HAP-1 (cell line): ENCODE results near the gene MCRS1.

Experiments used
- DNase-seq, 2 experiments: peaks; one replicate each; pipeline ENCODE4 v3.0.0-alpha.2; 2016 to 2020; ENCODE audit warnings: low spot score in 2 of 2
- H3K27me3 ChIP-seq: fragments of 250-450 bp; sonication (Bioruptor Pico); 2 replicates; pipeline ENCODE4 v1.5.1; 2020; ENCODE audit warnings: low read depth, mild to moderate bottlenecking, moderate library complexity
- H3K36me3 ChIP-seq: fragments of 250-450 bp; sonication (Bioruptor Pico); replicated peaks from 2 replicates; pipeline ENCODE4 v1.5.1; 2020; ENCODE audit warnings: mild to moderate bottlenecking
- H3K4me1 ChIP-seq: fragments of 250-450 bp; sonication (Bioruptor Pico); 2 replicates; pipeline ENCODE4 v1.5.1; 2020; ENCODE audit warnings: mild to moderate bottlenecking
- H3K4me3 ChIP-seq: fragments of 250-450 bp; sonication (Bioruptor Pico); 2 replicates; pipeline ENCODE4 v1.5.1; 2020; ENCODE audit warnings: mild to moderate bottlenecking, moderate library complexity
- H3K9me3 ChIP-seq: fragments of 250-450 bp; sonication (Bioruptor Pico); 2 replicates; pipeline ENCODE4 v1.5.1; 2020; ENCODE audit warnings: mild to moderate bottlenecking, moderate library complexity
- in situ Hi-C: fragments of 300-500 bp; cut with MboI; formaldehyde crosslinking; loops from 3 replicates; pipeline ENCODE4 v1.14.3; 2020; ENCODE audit warnings: low sequenced_read_pairs, inconsistent platforms, mixed read lengths

MCRS1 gene

DNA sequence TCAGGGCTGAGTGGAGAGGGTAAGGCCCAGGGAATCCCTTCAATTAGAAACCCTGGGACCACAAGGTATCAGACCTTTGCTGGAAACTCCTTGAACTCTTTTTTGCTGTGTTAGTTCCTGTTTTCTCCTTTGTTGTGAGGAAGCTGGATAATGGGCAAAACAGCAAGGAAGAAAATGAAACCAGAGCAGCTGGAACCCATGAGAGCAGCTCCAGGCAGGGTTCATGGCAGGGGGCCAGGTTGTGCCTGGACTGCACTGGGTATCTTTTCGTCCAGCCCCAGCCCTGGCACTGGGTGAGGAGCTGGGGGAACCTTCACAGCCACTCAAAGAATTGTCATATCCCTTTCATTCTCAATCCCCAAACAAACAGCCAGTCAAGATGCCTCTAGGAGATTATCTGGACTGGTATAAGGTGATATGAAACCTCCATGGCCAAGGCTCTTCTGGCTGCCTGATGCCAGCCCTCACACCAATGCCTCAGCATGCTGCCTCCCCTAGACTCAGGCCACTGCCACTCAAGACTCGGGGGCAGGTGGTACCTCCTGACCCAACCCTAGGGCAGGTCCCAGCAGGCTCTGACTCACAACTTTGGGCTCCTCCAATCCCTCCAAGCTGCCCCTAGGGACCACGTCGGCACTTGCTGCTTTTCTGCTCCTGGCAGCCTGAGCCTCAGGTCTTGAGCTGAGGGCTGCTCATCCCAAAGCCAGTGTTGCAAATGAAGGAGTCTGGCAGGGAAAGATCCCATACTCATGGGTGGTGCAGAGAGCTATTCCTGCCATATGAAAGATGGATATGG, 21.0 kb upstream of the MCRS1 start:
- no peaks in the 10 kb centered on the region; the same call in 1 of the 2 replicates for H3K36me3 ChIP-seq
- in situ Hi-C loops: no loop called here
- H3K9me3 ChIP-seq: no peaks in the 10 kb centered on the region
- H3K4me1 ChIP-seq: no peaks in the 10 kb centered on the region
- H3K27me3 ChIP-seq: no peaks in the 10 kb centered on the region
- no peak for DNase-seq
- H3K4me3 ChIP-seq: no peak overlapping the region

DNA sequence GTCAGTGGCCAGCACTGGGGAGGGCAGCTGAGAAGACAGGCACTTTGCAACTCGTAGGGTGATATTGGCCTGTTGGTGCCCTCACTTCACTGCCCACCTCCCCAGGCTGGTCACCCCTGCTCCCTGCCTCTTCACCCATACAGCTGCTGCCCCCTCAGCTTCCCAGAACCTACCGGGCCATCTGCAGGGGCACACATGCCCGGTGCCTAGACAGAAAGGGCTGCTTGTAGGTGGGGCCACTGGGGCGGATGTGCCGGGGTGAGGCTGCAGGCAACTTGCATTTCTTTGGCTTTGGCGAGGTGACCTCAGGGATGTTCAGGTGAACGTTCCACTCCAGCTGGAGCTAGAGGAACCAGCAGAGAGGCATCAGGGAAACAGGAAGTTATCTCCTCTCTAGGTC, 20.3 kb upstream of the MCRS1 start:
- Histone ChIP-seq H3K4me3 (no peak overlapping the region), H3K4me1 (no peaks in the 10 kb centered on the region), H3K9me3 (no peaks in the 10 kb centered on the region), H3K36me3 (peaks cover 6% of the 10 kb centered on the region), H3K27me3 (no peaks in the 10 kb centered on the region)
- DNase-seq: no peak
- in situ Hi-C loops: no loop called here

DNA sequence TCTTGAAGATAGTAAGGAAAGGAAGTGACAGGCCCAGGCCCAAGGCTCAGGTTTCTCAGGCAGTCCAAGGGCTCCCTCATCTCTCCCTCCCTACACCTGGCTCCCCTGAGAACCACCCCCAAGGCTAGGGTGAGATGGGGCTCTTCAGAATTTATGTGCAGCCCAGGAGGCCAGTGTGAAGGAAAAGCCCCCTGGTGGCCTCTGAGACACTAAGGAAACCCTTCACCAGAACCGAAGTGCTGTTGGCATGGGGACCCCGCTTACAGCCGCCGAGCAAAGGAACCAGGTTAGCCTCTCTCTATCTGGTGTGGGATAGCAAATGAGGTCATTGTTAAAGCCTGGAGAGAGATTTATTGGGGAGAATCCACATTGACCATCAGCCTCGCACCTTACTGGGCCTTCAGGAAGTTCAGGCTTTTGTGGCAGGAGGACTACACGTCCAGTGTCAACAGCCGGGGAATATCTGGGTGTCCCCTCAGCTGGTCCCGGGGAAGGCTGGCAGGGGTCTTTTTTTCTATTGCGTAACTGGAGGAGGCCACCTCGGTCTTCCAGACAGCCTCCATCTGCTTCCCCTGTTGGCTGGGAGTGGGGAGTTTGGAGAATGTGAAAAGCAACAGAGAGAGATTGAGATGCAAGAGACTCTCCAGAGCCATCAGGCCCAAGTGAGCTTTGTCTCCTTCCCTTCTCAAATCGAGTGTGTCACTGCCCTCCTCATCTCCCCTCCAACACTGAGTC, 19.4 kb upstream of the MCRS1 start:
- no peak for DNase-seq
- no peak overlapping the region for H3K4me3 ChIP-seq
- H3K36me3 ChIP-seq: peaks cover 9% of the 10 kb centered on the region
- H3K4me1 ChIP-seq: no peaks in the 10 kb centered on the region
- in situ Hi-C loops: no loop called here
- H3K27me3 ChIP-seq: no peaks in the 10 kb centered on the region
- no peaks in the 10 kb centered on the region for H3K9me3 ChIP-seq

DNA sequence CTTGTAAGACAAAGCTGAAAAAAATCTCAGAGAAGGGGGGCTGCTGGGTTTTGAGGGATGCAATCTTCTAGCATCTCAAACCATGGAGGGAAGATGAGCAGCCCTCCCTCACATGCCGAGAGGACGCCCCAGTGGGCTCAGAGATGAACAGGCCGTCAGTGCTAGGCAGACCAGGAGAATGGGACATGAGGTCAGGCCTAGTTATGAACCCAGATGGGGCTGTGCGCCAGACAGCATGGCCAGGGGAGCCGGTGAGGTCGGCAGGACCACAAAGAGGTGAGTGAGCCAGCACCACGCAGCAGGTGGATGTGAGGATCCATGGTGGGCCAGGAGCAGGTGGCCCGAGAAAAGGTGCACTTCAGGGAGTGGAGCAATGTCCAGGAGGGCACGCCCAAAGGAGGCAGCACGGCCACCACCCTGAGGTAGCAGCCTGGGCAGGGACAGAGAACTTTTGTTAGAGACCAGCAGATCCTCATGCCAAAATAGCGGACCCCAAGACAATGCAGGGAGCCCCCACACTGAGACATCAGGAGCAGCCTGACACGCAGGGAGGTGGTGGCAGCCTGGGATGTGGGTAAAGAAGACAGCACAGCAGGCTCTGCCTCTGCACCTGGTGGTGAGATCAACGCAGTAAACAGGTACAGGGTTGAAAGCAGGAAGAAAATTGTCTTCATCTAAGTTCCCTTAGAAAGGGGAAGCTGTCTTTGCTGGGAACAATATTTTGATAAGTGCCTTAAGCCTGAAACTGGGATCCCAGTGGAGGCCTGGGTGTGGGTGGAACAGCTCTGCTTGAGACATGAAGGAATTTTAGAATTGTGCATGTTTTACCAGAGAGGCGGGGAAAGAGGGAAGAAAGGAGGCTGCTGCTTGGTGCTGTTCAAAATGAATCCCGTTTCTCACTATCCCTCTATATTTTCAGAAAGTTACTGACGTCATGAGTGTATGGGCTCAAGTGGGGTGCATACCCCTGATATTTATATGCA, 17.8 kb upstream of the MCRS1 start:
- in situ Hi-C loops: no loop called here
- no peaks in the 10 kb centered on the region for H3K27me3 ChIP-seq
- no peaks in the 10 kb centered on the region for H3K4me1 ChIP-seq

DNA sequence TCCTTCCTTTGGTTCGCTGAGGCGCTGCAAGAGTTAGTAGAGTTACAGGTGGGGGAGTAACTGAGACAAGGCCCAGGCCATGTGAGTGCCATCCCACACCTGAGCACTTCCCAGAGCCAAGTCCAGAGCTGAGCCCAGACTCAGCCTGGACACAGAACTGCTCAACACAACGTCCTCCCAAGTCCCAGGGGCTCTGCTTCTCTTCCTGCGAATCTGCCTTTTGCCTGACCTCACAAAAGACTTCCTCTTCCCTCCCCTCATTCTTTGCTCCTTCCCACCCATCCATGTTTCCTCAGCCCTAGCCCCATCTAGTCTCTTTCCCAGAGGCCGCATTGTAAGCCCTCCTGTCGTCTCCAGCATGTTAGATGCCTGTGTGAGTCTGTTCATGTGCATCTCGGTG, 16.6 kb upstream of the MCRS1 start:
- no peak for DNase-seq
- in situ Hi-C loops: no loop called here
- Histone ChIP-seq H3K4me1 (no peaks in the 10 kb centered on the region), H3K27me3 (no peaks in the 10 kb centered on the region), H3K4me3 (no peak overlapping the region), H3K9me3 (no peaks in the 10 kb centered on the region), H3K36me3 (peaks cover 9% of the 10 kb centered on the region)

More for the DNA sequence above, 17.8 kb upstream of the MCRS1 start:
- no peak overlapping the region for H3K4me3 ChIP-seq
- H3K9me3 ChIP-seq: no peaks in the 10 kb centered on the region
- H3K36me3 ChIP-seq: peaks cover 9% of the 10 kb centered on the region
- no peak for DNase-seq

DNA sequence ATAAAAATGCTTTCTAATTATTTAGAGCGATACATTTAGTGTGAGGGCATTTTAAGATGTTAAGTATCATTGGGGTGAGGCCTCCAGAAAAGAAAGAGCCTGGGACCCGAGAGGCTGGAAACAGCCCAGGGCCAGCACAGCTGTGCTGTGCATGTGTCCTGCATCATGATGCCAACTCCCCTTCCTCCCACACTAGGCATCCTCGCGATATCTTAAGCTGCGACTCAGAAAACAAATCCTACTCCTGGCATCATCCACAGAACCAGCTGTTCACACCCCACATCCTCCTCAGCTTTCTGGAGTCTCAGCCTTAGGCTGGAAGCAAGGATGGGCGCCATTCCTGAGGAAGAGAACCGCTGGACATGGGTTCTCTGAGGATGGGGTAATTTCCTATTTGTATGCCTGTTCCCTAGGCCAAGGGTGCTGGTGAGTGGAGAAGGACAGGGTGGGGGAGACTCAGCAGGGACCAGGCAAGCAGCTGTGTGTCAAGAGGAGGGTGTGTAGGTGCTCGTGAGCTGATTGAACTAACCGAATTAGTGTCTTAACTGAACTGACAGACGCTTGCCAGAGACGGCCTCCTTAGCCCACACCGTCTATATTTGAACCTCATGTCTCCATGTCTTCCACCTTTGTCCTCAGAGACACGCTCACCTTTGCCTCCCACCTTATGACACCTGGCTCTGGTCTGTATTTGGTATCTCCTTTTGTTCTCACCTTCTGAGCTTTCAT, 15.6 kb upstream of the MCRS1 start:
- H3K36me3 ChIP-seq: peaks cover 9% of the 10 kb centered on the region
- H3K4me3 ChIP-seq: no peak overlapping the region
- in situ Hi-C loops: no loop called here
- no peaks in the 10 kb centered on the region for H3K27me3 ChIP-seq
- no peak for DNase-seq
- H3K4me1 ChIP-seq: peaks cover 2% of the 10 kb centered on the region
- no peaks in the 10 kb centered on the region for H3K9me3 ChIP-seq

DNA sequence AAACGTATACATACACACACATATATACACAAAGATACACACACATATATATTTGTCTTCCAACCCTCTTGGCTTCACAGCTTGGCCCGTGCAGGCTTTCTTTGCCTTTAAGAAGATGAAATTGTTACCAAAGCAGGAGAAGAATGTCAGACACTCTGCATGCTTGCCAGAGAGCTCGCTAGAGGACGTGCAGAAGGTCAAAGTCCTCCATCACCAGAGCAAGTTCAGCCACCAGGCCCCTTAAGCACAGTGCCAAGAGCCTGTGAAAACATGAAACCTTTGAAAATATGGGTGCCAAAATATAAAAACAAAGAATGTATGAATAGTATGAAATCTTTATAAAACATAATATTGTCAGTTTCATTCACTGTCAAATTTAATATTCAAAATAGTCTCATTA, 14.9 kb upstream of the MCRS1 start:
- no peak for DNase-seq
- Histone ChIP-seq H3K9me3 (no peaks in the 10 kb centered on the region), H3K36me3 (peaks cover 9% of the 10 kb centered on the region), H3K4me3 (no peak overlapping the region), H3K4me1 (peaks cover 2% of the 10 kb centered on the region), H3K27me3 (no peaks in the 10 kb centered on the region)
- in situ Hi-C loops: no loop called here

DNA sequence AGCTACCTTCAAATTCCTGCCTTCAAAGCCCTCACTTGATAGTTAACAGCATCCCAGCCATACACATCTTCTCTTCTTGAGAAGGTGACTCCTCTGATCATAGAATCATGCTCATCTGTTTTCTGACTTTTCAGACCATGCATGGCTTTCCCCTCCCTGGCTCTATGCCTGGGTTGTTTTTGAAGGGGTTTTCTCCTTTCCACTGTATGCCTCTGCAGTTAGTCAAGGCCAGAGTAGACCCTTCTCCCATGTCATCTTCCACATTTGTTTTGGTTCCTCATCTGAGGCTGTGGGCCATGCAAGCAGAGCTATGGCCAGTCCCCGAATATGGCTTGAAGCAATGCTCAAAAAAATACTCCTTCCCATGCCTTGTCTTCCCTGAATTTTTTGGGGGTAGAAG, 14.3 kb upstream of the MCRS1 start:
- Histone ChIP-seq H3K4me3 (no peak overlapping the region), H3K4me1 (peaks cover 2% of the 10 kb centered on the region), H3K27me3 (no peaks in the 10 kb centered on the region), H3K9me3 (no peaks in the 10 kb centered on the region), H3K36me3 (peaks cover 9% of the 10 kb centered on the region)
- in situ Hi-C loops: no loop called here
- no peak for DNase-seq

DNA sequence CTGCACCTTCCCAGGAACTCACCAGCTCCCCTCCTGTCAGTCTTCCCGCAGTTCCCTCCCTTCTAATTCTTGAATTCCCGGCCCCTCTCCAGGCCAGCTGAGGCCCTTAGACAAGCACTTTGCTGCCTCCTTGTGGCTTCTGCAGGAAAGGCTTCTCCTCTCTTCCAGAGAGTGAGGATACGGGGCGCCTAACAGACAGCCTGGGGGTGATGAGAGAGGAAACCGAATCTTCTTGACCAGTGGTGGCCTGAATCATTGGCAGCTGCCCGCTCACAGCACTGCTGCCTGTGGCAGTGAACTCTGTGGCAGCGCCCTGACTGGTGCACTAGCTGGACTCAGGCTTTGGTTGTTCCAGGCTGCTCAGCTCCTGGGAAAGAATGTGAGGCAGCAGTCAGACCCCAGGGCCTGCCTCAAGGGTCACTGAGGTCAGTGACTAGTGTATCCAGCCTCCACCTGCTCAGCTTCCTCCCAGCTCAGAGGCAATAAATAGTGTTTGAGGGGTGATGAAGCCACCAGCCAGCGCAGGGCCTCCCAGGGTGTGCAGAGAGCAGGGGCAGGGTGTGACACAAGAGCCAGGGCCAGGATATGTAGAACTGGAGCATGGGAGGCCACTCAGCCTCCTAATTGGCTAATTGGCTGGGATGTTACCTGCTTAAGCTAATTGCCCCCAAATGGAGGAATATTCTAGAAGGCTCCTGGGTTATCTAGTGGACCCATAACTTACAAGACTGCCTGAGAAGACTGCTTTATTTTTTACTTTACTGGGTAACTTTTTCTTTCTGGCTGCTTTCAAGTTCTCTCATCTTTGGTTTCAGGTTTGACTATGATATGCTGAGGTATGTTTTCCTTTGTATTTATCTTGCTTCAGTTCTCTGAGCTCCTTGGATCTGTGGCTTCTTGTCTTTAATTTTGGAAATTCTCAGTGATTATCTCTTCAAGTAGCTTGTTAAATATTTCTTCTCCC, 12.9 kb upstream of the MCRS1 start:
- in situ Hi-C loops: no loop called here
- H3K4me3 ChIP-seq: no peak overlapping the region
- peak; percentile 78 to 89 for DNase-seq
- H3K27me3 ChIP-seq: no peaks in the 10 kb centered on the region
- peaks cover 9% of the 10 kb centered on the region for H3K36me3 ChIP-seq
- H3K4me1 ChIP-seq: peaks cover 2% of the 10 kb centered on the region
- H3K9me3 ChIP-seq: no peaks in the 10 kb centered on the region

DNA sequence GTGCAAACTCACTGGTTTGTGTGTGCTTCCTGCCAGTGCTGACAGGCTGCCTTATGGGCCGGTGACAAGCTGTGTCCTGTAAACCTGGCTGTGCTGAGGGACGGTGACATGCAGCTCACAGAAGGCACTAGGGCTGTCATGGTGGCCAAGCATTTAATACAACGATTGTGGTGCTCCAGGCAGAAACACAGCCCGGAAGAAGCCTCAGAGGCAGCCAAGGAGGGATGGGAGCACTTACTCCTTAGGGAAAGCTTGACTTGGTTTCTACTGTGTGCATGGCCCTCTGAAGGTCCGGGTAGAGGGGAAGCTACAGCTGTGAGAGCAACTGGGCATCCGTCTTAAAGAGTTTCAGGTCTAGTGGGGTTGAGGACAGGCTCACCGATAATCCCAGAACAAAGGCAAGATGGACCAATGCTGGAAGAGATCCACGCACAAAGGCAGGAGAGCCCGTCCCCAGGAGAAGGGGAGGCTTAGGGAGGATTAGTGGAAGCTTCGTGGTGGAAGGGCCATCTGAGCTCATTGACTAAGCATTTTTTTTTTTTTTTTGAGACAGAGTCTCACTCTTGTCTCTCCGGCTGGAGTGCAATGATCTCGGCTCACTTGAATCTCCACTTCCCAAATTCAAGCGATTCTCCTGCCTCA, 10.7 kb upstream of the MCRS1 start:
- DNase-seq: peak; percentile 60 to 65
- Histone ChIP-seq H3K4me3 (no peak overlapping the region), H3K36me3 (peaks cover 15% of the 10 kb centered on the region), H3K27me3 (no peaks in the 10 kb centered on the region), H3K9me3 (no peaks in the 10 kb centered on the region), H3K4me1 (peaks cover 2% of the 10 kb centered on the region)
- in situ Hi-C loops: no loop called here

DNA sequence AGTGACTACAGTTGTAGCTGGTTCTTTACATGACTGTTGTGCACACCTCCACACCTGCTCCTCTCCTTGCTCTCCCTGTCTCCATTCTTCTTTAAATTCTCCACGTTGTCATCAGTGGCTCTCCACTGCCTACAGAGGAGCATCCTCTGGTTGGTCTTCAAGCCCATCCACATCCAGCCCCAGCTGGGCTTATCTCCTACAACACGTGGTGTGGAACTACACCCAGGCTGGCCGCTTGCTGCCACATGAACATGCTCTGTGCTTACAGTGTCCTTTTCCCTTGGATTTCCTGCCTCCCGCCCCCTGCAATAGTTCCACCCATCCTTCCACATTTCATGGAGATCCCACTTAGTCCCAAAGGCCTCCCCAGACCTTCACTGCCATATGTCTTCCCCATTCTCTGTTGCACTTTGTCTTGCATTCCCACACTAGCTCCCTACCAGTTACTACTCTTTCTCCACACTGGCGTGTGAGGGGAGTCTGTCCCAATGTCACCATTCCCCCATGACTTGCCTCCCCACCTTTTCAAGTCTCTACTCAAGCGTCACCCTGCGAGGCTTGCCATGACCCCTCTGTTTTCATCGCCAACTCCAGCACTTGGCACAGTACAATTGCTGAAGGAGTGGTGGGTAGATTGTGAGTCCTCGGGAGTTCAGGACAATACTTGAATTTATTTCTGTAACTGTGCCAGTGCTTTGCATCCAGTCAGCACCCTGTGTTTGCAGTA, 9.8 kb upstream of the MCRS1 start:
- Histone ChIP-seq H3K4me1 (peaks cover 2% of the 10 kb centered on the region), H3K9me3 (no peaks in the 10 kb centered on the region), H3K4me3 (no peak overlapping the region), H3K36me3 (peaks cover 9% of the 10 kb centered on the region), H3K27me3 (no peaks in the 10 kb centered on the region)
- in situ Hi-C loops: no loop called here
- DNase-seq: no peak
